HUDEP-2 (cell line): ENCODE data around the gene TNIP2.
A peak's percentile ranks its signal among the peaks of the same experiment; 100 is the strongest.
"Not testable (repeated sequence)": the region's sequence is repeated elsewhere in the genome, so short reads cannot be mapped to it uniquely, and the experiment has no call there.

Experiments used
- DNase-seq, 76 experiments: peaks; one replicate each; lab custom pipeline; 2025; ENCODE audit not compliant: unreplicated experiment in 76 of 76; lab: John Stamatoyannopoulos, UW

The TNIP2 gene

DNA sequence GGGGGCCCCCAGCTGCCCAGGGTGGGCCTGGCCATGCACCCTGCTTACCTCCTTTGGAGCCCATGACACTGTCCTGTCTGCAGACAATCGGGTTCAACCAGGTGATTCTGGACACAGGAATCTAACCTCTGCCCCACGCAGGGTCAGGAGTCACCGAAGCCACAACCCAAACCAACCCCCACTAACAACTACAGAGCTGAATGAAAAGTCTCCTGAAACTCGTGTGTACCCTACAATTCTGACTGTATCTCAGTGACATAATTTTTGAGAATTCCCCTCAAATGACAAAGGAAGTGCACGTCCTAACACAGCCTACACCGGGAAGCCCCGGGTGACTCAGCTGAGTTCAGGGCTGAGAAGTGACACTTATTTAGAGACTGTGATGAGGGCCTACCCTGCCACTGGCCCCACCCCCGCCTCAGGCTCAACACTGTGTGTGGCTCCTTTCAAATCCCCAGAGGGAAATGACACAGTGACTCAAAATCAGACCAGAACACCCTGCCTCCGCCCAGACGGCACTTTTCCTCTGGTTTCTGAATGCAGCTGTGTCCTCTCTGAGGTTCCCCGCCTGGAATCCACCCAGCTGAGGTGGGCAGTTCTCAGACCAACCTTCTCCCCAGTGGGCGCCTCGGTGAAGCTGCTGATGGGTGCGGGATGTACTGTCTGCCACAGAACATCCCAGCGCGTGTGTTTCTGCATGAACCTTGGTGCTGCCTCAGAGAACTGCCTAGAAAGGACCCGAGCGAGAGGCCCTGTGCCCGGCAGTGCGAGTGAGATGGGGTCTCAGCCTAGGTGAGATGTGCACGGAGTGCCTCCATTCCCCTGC is 9.9 kb downstream of the TNIP2 start:
- DNase-seq = no peak

GRCh38 chr4:2745516-2745915 is 10.6 kb downstream of the TNIP2 start:
- DNase-seq = no peak

DNA sequence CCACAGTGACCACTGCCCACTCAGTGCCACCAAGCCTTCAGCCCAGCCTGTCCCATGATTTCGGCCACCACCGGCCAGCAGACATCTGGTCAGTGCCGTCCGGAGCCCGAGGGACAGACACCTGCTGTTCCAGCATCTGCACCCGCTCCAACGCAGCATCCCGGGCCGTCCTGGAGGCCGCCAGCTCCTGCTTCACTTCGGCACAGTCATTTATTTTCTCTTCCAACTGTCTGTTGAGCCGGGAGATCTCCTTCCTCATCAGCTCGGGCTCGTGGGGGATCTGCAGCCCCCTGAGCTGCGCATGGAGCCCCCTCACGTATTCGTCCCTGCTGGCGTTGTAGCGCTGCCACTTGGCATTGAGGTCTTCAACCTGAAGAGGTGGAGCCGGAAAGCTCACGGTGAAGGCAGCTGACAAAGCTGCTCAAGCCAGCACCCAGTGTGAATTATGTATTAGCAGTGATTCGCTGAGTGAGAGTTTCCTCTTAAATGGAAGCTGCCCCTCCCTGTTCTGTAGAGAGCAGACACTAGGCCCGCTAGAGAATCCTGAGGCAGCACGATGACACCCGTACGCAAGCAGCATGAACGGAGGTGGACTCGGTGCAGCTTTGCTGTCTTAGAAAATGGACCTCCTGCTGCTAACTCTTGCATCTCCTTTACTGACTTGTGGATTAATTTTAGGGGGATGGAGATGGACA is 11.4 kb downstream of the TNIP2 start:
- no peak for DNase-seq

DNA sequence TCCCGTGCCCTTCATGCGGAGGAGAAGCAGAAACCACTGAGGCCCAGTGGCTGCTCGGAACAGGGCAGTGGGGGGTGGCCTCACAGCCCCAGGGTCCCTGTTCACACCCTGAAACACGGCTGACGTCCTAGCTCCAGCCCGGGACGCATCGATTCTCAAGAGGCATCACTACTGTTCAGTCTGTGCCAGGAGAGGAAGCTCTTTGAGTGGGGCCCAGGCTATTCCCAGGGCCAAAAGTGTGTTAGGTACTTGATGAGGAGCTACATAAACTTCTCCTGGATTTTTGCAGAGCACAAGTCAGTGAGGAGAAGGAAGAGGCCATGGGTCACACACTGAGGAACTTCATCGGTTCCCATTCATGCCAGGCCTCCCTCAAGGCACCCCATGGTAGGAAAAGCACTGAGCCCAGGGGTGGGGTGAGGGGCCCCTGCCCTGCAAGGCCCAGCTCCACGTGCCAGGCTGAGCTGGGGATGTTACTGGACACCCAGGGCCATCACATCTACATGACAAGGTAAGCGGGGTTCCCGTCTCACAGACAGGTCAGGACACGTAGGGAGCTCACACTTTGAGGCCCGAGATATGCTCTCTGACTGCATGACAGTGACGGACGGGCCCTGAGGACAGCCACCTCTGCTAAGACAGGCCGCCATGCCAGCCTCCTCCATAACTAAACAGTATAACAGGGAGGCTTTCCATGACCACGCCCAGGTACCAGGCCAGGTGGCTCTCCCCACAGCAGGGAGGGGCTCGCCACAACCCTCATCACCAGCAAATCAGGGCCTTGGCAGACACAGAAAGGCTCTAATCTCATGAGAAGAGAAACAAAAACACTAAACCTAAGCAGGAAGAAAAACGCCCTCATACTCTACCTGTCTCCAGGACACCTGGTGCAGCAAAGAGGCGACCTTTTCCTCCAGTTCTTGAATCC is 12.4 kb downstream of the TNIP2 start:
- DNase-seq = no peak

GRCh38 chr4:2742823-2743517 is 13.2 kb downstream of the TNIP2 start:
- no peak for DNase-seq

GRCh38 chr4:2742081-2742822 is 13.9 kb downstream of the TNIP2 start:
- DNase-seq = no peak

- DNase-seq = no peak
These were observed 14.5 kb downstream of the TNIP2 start for GRCh38 chr4:2741626-2742025.

- peak in 2 of 76 experiments; percentile 3 to 21 for DNase-seq
These were observed 17.8 kb downstream of the TNIP2 start for GRCh38 chr4:2738296-2738695.

GRCh38 chr4:2735869-2736268 is 20.3 kb downstream of the TNIP2 start:
- no peak for DNase-seq

- DNase-seq = no peak
These were observed 21.5 kb downstream of the TNIP2 start for GRCh38 chr4:2734612-2735011.

- DNase-seq = no peak
These were observed 22.1 kb downstream of the TNIP2 start for GRCh38 chr4:2733844-2734574.

GRCh38 chr4:2733001-2733843 is 22.9 kb downstream of the TNIP2 start:
- no peak for DNase-seq

DNA sequence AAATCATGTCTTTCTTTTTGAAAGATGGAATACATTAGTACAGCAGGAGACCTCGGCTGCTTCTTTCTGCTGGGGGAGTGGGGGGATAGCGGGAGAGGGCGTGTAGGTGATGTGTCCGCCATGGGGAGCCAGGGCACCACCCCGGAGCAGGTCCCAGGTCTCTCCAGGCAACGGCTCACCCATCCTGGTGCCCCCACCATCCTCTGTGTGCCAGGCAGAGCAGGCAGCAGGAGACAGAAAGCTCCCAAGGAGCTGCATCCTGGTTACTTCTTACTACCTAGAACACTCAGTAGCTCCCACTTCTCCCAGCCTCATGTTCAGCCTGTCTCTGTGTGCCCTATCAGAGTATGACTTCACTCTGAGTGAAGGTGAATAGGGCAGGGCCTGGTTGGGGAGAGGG is 23.6 kb downstream of the TNIP2 start:
- no peak for DNase-seq

DNA sequence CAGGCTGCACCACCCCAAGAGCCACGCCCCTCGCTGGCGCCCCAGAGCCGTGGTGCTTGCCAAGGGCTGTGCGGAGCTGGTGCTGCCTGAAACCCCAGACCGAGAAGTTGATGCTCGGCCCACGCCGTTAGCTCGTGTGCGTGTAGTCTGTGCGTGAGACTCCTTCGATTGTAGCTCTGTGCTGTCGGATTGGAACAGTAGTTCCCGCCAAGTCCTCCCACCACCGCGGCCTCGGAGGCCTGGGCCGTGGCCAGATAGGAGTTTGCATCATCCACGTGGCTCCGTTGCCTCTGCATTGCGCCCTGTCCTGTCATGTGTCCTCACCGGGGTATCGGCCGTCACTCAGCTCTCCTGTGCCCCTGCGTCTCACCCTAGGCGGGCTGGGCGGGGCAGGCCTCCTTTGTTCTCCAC is 24.2 kb downstream of the TNIP2 start:
- DNase-seq = no peak

DNA sequence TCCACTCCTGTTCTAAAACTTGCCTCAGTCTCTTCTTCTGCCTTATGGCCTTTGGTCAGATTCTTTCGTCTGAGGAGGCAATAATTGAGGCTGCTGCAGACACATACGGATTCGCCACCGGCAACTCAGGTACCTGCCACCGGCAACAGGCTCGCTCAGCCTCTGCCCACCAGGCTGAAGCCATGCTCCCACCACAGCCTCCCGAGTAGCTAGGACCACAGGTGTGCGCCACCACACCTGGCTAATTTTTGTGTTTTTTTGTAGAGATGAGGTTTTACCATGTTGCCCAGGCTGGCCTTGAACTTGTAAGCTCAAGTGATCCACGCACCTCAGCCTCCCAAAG is 26.6 kb downstream of the TNIP2 start:
- DNase-seq = no peak

- DNase-seq = no peak
These were observed 27.2 kb downstream of the TNIP2 start for GRCh38 chr4:2728806-2729532.

DNA sequence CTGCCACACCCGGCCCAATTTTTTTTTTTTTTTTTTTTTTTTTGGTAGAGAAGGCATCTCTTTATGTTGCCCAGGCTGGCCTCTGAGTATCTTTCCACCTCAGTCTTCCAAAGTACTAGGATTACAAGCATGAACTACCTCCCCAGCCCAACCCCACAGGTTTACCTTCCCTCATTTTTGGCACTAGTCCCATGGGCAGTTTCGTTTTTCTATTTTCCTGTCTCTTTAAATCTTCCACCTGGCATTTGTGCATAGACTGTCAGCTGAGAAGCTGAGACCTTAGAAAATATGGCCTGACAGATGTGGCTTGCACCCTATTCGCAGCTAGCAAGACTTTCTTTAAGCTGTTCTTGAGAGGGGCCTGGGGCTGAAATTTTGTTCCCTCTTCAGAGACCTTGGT is 27.9 kb downstream of the TNIP2 start:
- no peak for DNase-seq

- DNase-seq = not testable (repeated sequence)
These were observed 29.3 kb downstream of the TNIP2 start for GRCh38 chr4:2726881-2727280.
